ENCODE data around the gene PPP4R4. TPM values are rescaled to one million over a fixed set of nuclear protein-coding genes. Genes with fewer than 3 reads are reported as not detected.

Gene PPP4R4
- polyA plus RNA-seq, 1 of the 3 experiments (the other 2 are of a cell fraction): 2.5 TPM

GRCh38 chr14:94139421-94139820 lies 34.7 kb upstream of the PPP4R4 start:
- Histone ChIP-seq H3K79me2 (ENCODE audit: insufficient read depth) (no peaks in the 10 kb centered on the region), H3K4me3 (ENCODE audit: low read depth in 2 of 2, low read length in 1 of 2) (no peak overlapping the region), H3K27ac (ENCODE audit: low read depth in 2 of 2, low read length in 1 of 2) (no peak overlapping the region), H3K27me3 (ENCODE audit: insufficient read depth) (no peaks in the 10 kb centered on the region), H3K4me1 (ENCODE audit: control insufficient read depth in 1 of 2, insufficient read depth in 2 of 2, low read depth in 1 of 2, low read length in 1 of 2) (peaks cover 0 to 3% of the 10 kb centered on the region in 2 experiments; a peak in 2 of 4 replicates), H4K20me1 (ENCODE audit: insufficient read depth) (no peaks in the 10 kb centered on the region), H3K9me3 (no peaks in the 10 kb centered on the region), H3K4me2 (no peak overlapping the region), H3K36me3 (replicated peaks in 1 of 2; ENCODE audit: control insufficient read depth in 1 of 2, insufficient read depth in 2 of 2, low read length in 1 of 2) (no peaks in the 10 kb centered on the region), H3K9ac (no peak overlapping the region), H3F3A (replicated peaks; ENCODE audit: insufficient read depth) (no peaks in the 10 kb centered on the region), H2AFZ (ENCODE audit: low read depth) (no peak overlapping the region), H3K9me2 (no peaks in the 10 kb centered on the region)
- no peak for DNase-seq
- 80% methylated on average over 3 of the region's 5 CpGs for WGBS (ENCODE audit: low lambda C conversion rate)
- no peak for TF ChIP-seq EP300 (IDR thresholded peaks at IDR 0.05; ENCODE audit: borderline replicate concordance in 1 of 2, low read depth in 1 of 2, low read length in 1 of 2)
- POLR2A ChIA-PET: no interaction called here
- CTCF ChIA-PET: interaction anchor here (0.9 to 5.2 kb wide), 5 partner anchors 13 to 200 kb away, joined by 3 to 132 read pairs (median 25); no protein-coding TSS in a partner anchor

- Histone ChIP-seq H2AFZ (ENCODE audit: low read depth) (no peak overlapping the region), H3K79me2 (ENCODE audit: insufficient read depth) (no peaks in the 10 kb centered on the region), H3K4me3 (ENCODE audit: low read depth in 2 of 2, low read length in 1 of 2) (no peak overlapping the region), H3K9me2 (no peaks in the 10 kb centered on the region), H4K20me1 (ENCODE audit: insufficient read depth) (no peaks in the 10 kb centered on the region), H3K36me3 (replicated peaks in 1 of 2; ENCODE audit: control insufficient read depth in 1 of 2, insufficient read depth in 2 of 2, low read length in 1 of 2) (no peaks in the 10 kb centered on the region), H3K27ac (ENCODE audit: low read depth in 2 of 2, low read length in 1 of 2) (no peak overlapping the region), H3K4me2 (no peak overlapping the region), H3F3A (replicated peaks; ENCODE audit: insufficient read depth) (no peaks in the 10 kb centered on the region), H3K9ac (no peak overlapping the region), H3K9me3 (no peaks in the 10 kb centered on the region), H3K4me1 (ENCODE audit: control insufficient read depth in 1 of 2, insufficient read depth in 2 of 2, low read depth in 1 of 2, low read length in 1 of 2) (no peaks in the 10 kb centered on the region), H3K27me3 (ENCODE audit: insufficient read depth) (no peaks in the 10 kb centered on the region)
- ChIA-PET CTCF (interaction anchor here (0.6 to 4.7 kb wide), 11 partner anchors 11 to 1429 kb away, joined by 3 to 28 read pairs (median 4); partner anchors contain the start of gene IFI27L2), POLR2A (no interaction called here)
- TF ChIP-seq USF2 (IDR thresholded peaks at IDR 0.05; ENCODE audit: borderline replicate concordance, low read depth, low read length): no peak
- no peak for TF ChIP-seq ZBTB33 (IDR thresholded peaks at IDR 0.05; ENCODE audit: borderline replicate concordance, low read depth)
- DNase-seq: no peak
- 46% methylated on average over 3 of the region's 3 CpGs for WGBS (ENCODE audit: low lambda C conversion rate)
These were observed 31.9 kb upstream of the PPP4R4 start for GRCh38 chr14:94142247-94142646.

GRCh38 chr14:94142836-94143235 lies 31.3 kb upstream of the PPP4R4 start:
- ChIA-PET POLR2A (no interaction called here), CTCF (interaction anchor here (0.8 to 4.7 kb wide), 9 partner anchors 12 to 487 kb away, joined by 3 to 28 read pairs (median 9); partner anchors contain the start of gene IFI27L2)
- Histone ChIP-seq H2AFZ (ENCODE audit: low read depth) (no peak overlapping the region), H3K4me3 (ENCODE audit: low read depth in 2 of 2, low read length in 1 of 2) (no peak overlapping the region), H3K9me3 (no peaks in the 10 kb centered on the region), H4K20me1 (ENCODE audit: insufficient read depth) (no peaks in the 10 kb centered on the region), H3K27ac (ENCODE audit: low read depth in 2 of 2, low read length in 1 of 2) (no peak overlapping the region), H3K4me2 (no peak overlapping the region), H3K27me3 (ENCODE audit: insufficient read depth) (no peaks in the 10 kb centered on the region), H3K4me1 (ENCODE audit: control insufficient read depth in 1 of 2, insufficient read depth in 2 of 2, low read depth in 1 of 2, low read length in 1 of 2) (no peaks in the 10 kb centered on the region), H3K79me2 (ENCODE audit: insufficient read depth) (no peaks in the 10 kb centered on the region), H3K36me3 (replicated peaks in 1 of 2; ENCODE audit: control insufficient read depth in 1 of 2, insufficient read depth in 2 of 2, low read length in 1 of 2) (no peaks in the 10 kb centered on the region), H3K9ac (no peak overlapping the region), H3K9me2 (no peaks in the 10 kb centered on the region), H3F3A (replicated peaks; ENCODE audit: insufficient read depth) (no peaks in the 10 kb centered on the region)
- DNase-seq: no peak
- 59% methylated on average over 1 of the region's 1 CpG for WGBS (ENCODE audit: low lambda C conversion rate)
- no peak for TF ChIP-seq USF1 (IDR thresholded peaks at IDR 0.05; ENCODE audit: borderline replicate concordance, low read depth)
- no peak for TF ChIP-seq RCOR1 (IDR thresholded peaks at IDR 0.05; ENCODE audit: low read length)
- no peak for TF ChIP-seq NFIC (IDR thresholded peaks at IDR 0.05; ENCODE audit: borderline replicate concordance)
- no peak for TF ChIP-seq CTCF (IDR thresholded peaks at IDR 0.05)
- no peak for TF ChIP-seq EP300 (IDR thresholded peaks at IDR 0.05; ENCODE audit: borderline replicate concordance in 1 of 2, low read depth in 1 of 2, low read length in 1 of 2)
- no peak for TF ChIP-seq REST (IDR thresholded peaks at IDR 0.05; ENCODE audit: low read depth, low read length)
- TF ChIP-seq FOSL2 (IDR thresholded peaks at IDR 0.05; ENCODE audit: borderline replicate concordance, low read depth): no peak
